A549 (cell line): Measurements from ENCODE around the gene GMPR. TPM values are rescaled to one million over a fixed set of nuclear protein-coding genes. Genes with fewer than 3 reads are reported as not detected.

Source experiments
- ATAC-seq, 2 experiments: fragments of 200-7000 bp in 1 of 2; fragments of >200 bp in 1 of 2; cut with Nextera tagmentation in 1 of 2; cut with Tn5 transposase in 1 of 2; 3 replicates each; pipeline versions ENCODE4 v1.8.0 to v1.9.1; 2018 to 2020; ENCODE audit warnings: mild to moderate bottlenecking in 1 of 2, moderate library complexity in 1 of 2
- CTCF ChIA-PET: fragments of 300-600 bp; sonication (Branson Sonifier 250); formaldehyde crosslinking; extraction: SDS; loops from one replicate; lab custom pipeline; 2021; ENCODE audit warnings: antibody characterized with exemption, inconsistent platforms; lab: Yijun Ruan, JAX
- POLR2A ChIA-PET: fragments of 350-600 bp; formaldehyde crosslinking; extraction: SDS; loops from one replicate; lab custom pipeline; 2021; ENCODE audit warnings: antibody characterized with exemption, inconsistent platforms; lab: Yijun Ruan, JAX
- DNase-seq, 2 experiments: peaks; one replicate each; pipeline versions ENCODE4 v3.0.0 to v3.0.0-alpha.2; 2011 to 2016; ENCODE audit warnings: low read depth in 1 of 2, low spot score in 1 of 2
- FAIRE-seq: peaks from 2 replicates; lab custom pipeline; 2011; peaks lifted over from hg19 to GRCh38; lab: Jason Lieb, UNC
- H3K27ac ChIP-seq, 2 experiments: fragments of >200 bp; sonication (Bioruptor Twin); formaldehyde crosslinking; 3 replicates each; pipeline ENCODE4 v1.5.1; 2016 to 2017
- H3K4me1 ChIP-seq: fragments of >200 bp; sonication (Bioruptor Twin); formaldehyde crosslinking; 3 replicates; pipeline ENCODE4 v1.6.1; 2016
- H3K4me2 ChIP-seq: fragments of >200 bp; sonication (Bioruptor Twin); formaldehyde crosslinking; 3 replicates; pipeline ENCODE4 v1.6.1; 2016
- H3K4me3 ChIP-seq: fragments of >200 bp; sonication (Bioruptor Twin); formaldehyde crosslinking; 3 replicates; pipeline ENCODE4 v1.5.1; 2016
- H3K9me3 ChIP-seq: fragments of >200 bp; sonication (Bioruptor Twin); formaldehyde crosslinking; 3 replicates; pipeline ENCODE4 v1.6.1; 2016
- CEBPB ChIP-seq, 2 experiments: fragments of >200 bp in 1 of 2; sonication (Bioruptor Twin) in 1 of 2; formaldehyde crosslinking in 1 of 2; IDR thresholded peaks; 2 replicates each; pipeline ENCODE4 v1.6.1; 2012 to 2016
- FOSB ChIP-seq: fragments of 250-450 bp; sonication (Bioruptor Pico); IDR thresholded peaks from 2 replicates; pipeline ENCODE4 v1.5.0; 2020; ENCODE audit warnings: mild to moderate bottlenecking, moderate library complexity
- FOSL2 ChIP-seq, 2 experiments: fragments of 450-650 bp in 1 of 2; fragments of >200 bp in 1 of 2; sonication (Bioruptor Twin) in 1 of 2; formaldehyde crosslinking; IDR thresholded peaks; 2 replicates each; pipeline versions ENCODE4 v1.5.0 to v1.6.1; 2016 to 2020; ENCODE audit warnings: mild to moderate bottlenecking in 1 of 2, moderate library complexity in 1 of 2
- FOXS1 ChIP-seq: fragments of 250-450 bp; sonication (Bioruptor Pico); IDR thresholded peaks from 2 replicates; pipeline ENCODE4 v1.5.0; 2020; ENCODE audit warnings: mild to moderate bottlenecking, moderate library complexity
- NFE2L2 ChIP-seq: fragments of 150-350 bp; conservative IDR thresholded peaks from 2 replicates; pipeline ENCODE4 v1.6.1; 2014; ENCODE audit warnings: low read length
- NR3C1 ChIP-seq: fragments of >200 bp; sonication (Bioruptor Twin); formaldehyde crosslinking; IDR thresholded peaks from 3 replicates; pipeline ENCODE4 v1.6.1; 2017
- RAD21 ChIP-seq, 2 experiments: fragments of >200 bp in 1 of 2; sonication (Bioruptor Twin) in 1 of 2; formaldehyde crosslinking in 1 of 2; IDR thresholded peaks in 1 of 2; conservative IDR thresholded peaks in 1 of 2; 2 replicates in 1 of 2; 3 replicates in 1 of 2; pipeline ENCODE4 v1.6.1; 2012 to 2018; ENCODE audit warnings: inconsistent platforms in 1 of 2
- SMC3 ChIP-seq: fragments of >200 bp; sonication (Bioruptor Twin); formaldehyde crosslinking; IDR thresholded peaks from 3 replicates; pipeline ENCODE4 v1.6.1; 2018; ENCODE audit warnings: inconsistent platforms
- SREBF2 ChIP-seq: fragments of 450-650 bp; IDR thresholded peaks from 2 replicates; pipeline ENCODE4 v1.6.1; 2014; ENCODE audit warnings: mild to moderate bottlenecking, moderate library complexity
- TP53 ChIP-seq: fragments of 250-450 bp; sonication (Bioruptor Pico); IDR thresholded peaks from 2 replicates; pipeline ENCODE4 v1.5.0; 2021; ENCODE audit warnings: mild to moderate bottlenecking, moderate library complexity
- WGBS: methylation state at CpG from one replicate; pipeline ENCODE4 v1.1.6; 2017; ENCODE audit errors: missing lambda C conversion rate; 5-methylcytosine and 5-hydroxymethylcytosine counted together
- polyA plus RNA-seq, 4 experiments: library from polyadenylated mRNA; depleted of rRNA in 3 of 4; stranded (reverse); fragments of >200 nt; fragmentation: RNase III in 1 of 4; extraction: RNeasy Plus Mini Kit Qiagen cat#74134 plus additional on column Dnase treatment in 1 of 4; gene quantifications; 2 replicates in 3 of 4; 3 replicates in 1 of 4; pipeline ENCODE4 v1.2.3, GENCODE V29; 2011 to 2017
- TF ChIP-seq, protein P1 (sequence below): fragments of >200 bp; sonication (Bioruptor Twin); formaldehyde crosslinking; IDR thresholded peaks from 2 replicates; pipeline ENCODE4 v1.6.1; 2016
- TF ChIP-seq, protein P2 (sequence below): fragments of 250-450 bp; sonication (Bioruptor Pico); IDR thresholded peaks from 2 replicates; pipeline ENCODE4 v1.5.0; 2021; ENCODE audit warnings: mild to moderate bottlenecking, moderate library complexity, borderline replicate concordance
- TF ChIP-seq, protein P3 (sequence below): fragments of >200 bp; sonication (Bioruptor Twin); formaldehyde crosslinking; IDR thresholded peaks from 3 replicates; pipeline ENCODE4 v1.5.1; 2016

The GMPR gene
- polyA plus RNA-seq, 2 of the 4 experiments (the other 2 are of a cell fraction) = 0.23 to 0.34 TPM

DNA sequence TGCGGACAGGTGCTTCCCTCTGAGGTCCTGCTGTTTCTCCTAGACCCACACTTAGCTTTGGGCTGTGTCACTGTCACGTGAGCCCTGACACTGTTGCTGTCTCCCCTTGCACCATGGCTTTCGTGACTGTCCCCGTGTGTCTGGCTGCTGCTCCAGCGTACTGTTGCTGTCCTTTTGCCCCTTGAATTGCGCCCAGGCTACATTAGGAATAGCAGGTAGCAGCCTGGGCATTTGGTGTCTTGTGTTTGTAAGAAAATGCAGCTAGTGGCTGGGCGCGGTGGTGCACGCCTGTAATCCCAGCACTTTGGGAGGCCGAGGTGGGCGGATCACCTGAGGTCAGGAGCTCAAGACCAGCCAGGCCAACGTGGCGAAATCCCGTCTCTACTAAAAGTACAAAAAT, 46.1 kb downstream of the GMPR start:
- FAIRE-seq = no peak
- Histone ChIP-seq H3K9me3 (no peaks in the 10 kb centered on the region), H3K27ac (no peak overlapping the region), H3K4me3 (no peak overlapping the region), H3K4me1 (no peaks in the 10 kb centered on the region), H3K4me2 (no peak overlapping the region)
- CTCF ChIA-PET = interaction anchor here (2.8 to 3.9 kb wide), 2 partner anchors 11 to 14 kb away, joined by 15 to 19 read pairs; no protein-coding TSS in a partner anchor
- DNase-seq = no peak
- TF ChIP-seq, protein P1, sequence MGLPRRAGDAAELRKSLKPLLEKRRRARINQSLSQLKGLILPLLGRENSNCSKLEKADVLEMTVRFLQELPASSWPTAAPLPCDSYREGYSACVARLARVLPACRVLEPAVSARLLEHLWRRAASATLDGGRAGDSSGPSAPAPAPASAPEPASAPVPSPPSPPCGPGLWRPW = no peak
- TF ChIP-seq CEBPB (IDR thresholded peaks at IDR 0.05) = no peak
- TF ChIP-seq, protein P2, sequence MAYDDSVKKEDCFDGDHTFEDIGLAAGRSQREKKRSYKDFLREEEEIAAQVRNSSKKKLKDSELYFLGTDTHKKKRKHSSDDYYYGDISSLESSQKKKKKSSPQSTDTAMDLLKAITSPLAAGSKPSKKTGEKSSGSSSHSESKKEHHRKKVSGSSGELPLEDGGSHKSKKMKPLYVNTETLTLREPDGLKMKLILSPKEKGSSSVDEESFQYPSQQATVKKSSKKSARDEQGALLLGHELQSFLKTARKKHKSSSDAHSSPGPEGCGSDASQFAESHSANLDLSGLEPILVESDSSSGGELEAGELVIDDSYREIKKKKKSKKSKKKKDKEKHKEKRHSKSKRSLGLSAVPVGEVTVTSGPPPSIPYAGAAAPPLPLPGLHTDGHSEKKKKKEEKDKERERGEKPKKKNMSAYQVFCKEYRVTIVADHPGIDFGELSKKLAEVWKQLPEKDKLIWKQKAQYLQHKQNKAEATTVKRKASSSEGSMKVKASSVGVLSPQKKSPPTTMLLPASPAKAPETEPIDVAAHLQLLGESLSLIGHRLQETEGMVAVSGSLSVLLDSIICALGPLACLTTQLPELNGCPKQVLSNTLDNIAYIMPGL (CRISPR knock-in tag) = no peak
- TF ChIP-seq NR3C1 = no peak
- no peak for TF ChIP-seq TP53 (CRISPR knock-in tag)
- no peak for ATAC-seq
- POLR2A ChIA-PET = interaction anchor here (0.7 kb wide), 1 partner anchor 115 kb away, joined by 7 read pairs; no protein-coding TSS in a partner anchor
- WGBS = 78% methylated on average over 12 of the region's 14 CpGs

DNA sequence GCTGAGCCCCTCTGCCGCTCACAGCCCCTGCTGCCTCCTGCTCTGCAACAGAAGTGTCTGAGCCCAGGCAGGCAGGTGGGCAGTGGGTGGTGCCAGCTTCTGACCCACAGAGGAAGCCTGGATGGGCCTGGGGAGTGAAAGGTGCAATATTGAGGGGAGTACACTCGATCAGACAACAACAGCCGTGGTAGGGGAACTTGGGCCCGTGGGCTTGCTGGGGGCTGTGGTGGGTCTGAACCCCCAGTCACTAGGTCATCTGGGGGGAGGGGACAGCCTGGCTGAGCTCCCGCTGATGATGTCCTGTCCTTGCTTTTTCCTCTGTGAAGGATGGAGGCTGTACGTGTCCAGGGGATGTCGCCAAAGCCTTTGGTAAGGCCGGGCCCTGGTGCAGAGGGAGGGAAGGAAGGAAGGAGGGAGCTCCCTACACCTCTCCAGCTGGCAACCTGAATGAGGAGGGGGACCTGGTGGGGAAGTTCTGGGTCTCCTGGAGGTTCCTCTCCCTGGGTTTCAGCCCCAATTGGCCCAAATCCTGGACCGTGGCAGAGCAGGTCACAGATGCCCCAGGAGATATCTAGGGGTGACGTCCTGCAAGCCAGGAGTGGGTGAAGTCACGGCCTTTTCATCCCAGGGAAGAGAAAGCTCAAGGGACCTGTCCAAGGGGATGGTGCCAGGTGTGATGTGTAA, 47.2 kb downstream of the GMPR start:
- no peaks in the 10 kb centered on the region for H3K4me1 ChIP-seq
- ATAC-seq = peak; percentile 35 to 66; a peak in 5 of 6 replicates
- no peak overlapping the region for H3K4me3 ChIP-seq
- FAIRE-seq = no peak
- H3K27ac ChIP-seq = no peak overlapping the region
- H3K9me3 ChIP-seq = no peaks in the 10 kb centered on the region
- TF ChIP-seq NFE2L2 (no peak), FOXS1 (no peak), SMC3 (no peak), SREBF2 (no peak), FOSL2 (IDR thresholded peaks at IDR 0.05) (no peak), FOSL2 (CRISPR knock-in tag; IDR thresholded peaks at IDR 0.05) (no peak), FOSB (CRISPR knock-in tag) (no peak)
- TF ChIP-seq, protein P3, sequence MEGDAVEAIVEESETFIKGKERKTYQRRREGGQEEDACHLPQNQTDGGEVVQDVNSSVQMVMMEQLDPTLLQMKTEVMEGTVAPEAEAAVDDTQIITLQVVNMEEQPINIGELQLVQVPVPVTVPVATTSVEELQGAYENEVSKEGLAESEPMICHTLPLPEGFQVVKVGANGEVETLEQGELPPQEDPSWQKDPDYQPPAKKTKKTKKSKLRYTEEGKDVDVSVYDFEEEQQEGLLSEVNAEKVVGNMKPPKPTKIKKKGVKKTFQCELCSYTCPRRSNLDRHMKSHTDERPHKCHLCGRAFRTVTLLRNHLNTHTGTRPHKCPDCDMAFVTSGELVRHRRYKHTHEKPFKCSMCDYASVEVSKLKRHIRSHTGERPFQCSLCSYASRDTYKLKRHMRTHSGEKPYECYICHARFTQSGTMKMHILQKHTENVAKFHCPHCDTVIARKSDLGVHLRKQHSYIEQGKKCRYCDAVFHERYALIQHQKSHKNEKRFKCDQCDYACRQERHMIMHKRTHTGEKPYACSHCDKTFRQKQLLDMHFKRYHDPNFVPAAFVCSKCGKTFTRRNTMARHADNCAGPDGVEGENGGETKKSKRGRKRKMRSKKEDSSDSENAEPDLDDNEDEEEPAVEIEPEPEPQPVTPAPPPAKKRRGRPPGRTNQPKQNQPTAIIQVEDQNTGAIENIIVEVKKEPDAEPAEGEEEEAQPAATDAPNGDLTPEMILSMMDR = no peak
- DNase-seq = no peak
- CTCF ChIA-PET = interaction anchor here (0.9 to 3.9 kb wide), 27 partner anchors 8 to 802 kb away, joined by 3 to 27 read pairs (median 4); no protein-coding TSS in a partner anchor
- peak overlapping the region; percentile 68 for H3K4me2 ChIP-seq
- WGBS = 60% methylated on average over 5 of the region's 11 CpGs
- POLR2A ChIA-PET = interaction anchor here (0.6 kb wide), 1 partner anchor 36 kb away, joined by 3 read pairs; no protein-coding TSS in a partner anchor

DNA sequence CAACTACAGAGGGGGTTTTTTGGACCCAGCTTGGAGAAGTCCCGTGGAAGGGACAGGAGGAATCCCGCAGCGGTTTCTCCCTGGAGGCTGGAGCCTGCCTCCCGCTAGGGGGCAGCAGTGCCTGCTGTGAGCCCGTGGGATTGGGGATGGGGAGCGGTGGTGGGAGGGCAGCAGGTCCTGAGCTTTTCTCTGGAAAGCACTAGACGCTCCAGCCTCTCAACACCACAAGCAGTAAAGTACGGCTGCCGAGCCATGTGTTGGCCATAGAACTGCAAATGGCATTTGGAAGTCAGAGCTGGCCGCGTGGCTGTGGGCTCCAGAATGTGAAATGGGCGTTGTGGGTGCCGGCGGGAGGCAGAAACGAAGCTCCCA, 47.8 kb downstream of the GMPR start:
- ATAC-seq = peak; percentile 90 to 93
- 36% methylated on average over 9 of the region's 15 CpGs for WGBS

More for the DNA sequence above, 47.8 kb downstream of the GMPR start:
- ChIA-PET POLR2A (no interaction called here), CTCF (interaction anchor here (0.6 to 3.9 kb wide), 30 partner anchors 8 to 839 kb away, joined by 3 to 27 read pairs (median 4); no protein-coding TSS in a partner anchor)
- Histone ChIP-seq H3K4me2 (peak overlapping the region; percentile 68), H3K27ac (no peak overlapping the region), H3K4me1 (no peaks in the 10 kb centered on the region), H3K4me3 (no peak overlapping the region), H3K9me3 (no peaks in the 10 kb centered on the region)
- FAIRE-seq (no peak), DNase-seq (peak; percentile 39 to 55)
- TF ChIP-seq NR3C1 (no peak), RAD21 (conservative IDR thresholded peaks at IDR 0.05 in 1 of 2, IDR thresholded peaks at IDR 0.05 in 1 of 2) (peak; percentile 61 to 65; a peak in 4 of 5 replicates), SMC3 (peak; percentile 39; the same call in 1 of the 3 replicates)
- TF ChIP-seq, protein P3 = peak; percentile 68
- TF ChIP-seq, all 56 proteins: peak for 3
